ENCODE data around the gene NLGN1.

NLGN1 gene

GRCh38 chr3:173660645-173661299, 263.2 kb downstream of the NLGN1 start:
- Mint-ChIP-seq H3K4me1 (ENCODE audit: low read depth) (no peaks in the 10 kb centered on the region), H3K36me3 (ENCODE audit: low read depth) (no peaks in the 10 kb centered on the region), H3K27me3 (ENCODE audit: low read depth) (no peaks in the 10 kb centered on the region), H3K9me3 (no peaks in the 10 kb centered on the region), H3K27ac (no peak overlapping the region), H3K4me3 (no peak overlapping the region)

- H3K4me1 Mint-ChIP-seq (ENCODE audit: low read depth) = no peaks in the 10 kb centered on the region
- no peaks in the 10 kb centered on the region for H3K27me3 Mint-ChIP-seq (ENCODE audit: low read depth)
- H3K36me3 Mint-ChIP-seq (ENCODE audit: low read depth) = no peaks in the 10 kb centered on the region
- no peak overlapping the region for H3K27ac Mint-ChIP-seq
- H3K4me3 Mint-ChIP-seq = no peak overlapping the region
- H3K9me3 Mint-ChIP-seq = no peaks in the 10 kb centered on the region
Observed at GRCh38 chr3:173663696-173664111, 266.2 kb downstream of the NLGN1 start.

GRCh38 chr3:173676094-173676493, 278.6 kb downstream of the NLGN1 start:
- Mint-ChIP-seq H3K27ac (no peak overlapping the region), H3K4me3 (no peak overlapping the region), H3K27me3 (ENCODE audit: low read depth) (no peaks in the 10 kb centered on the region), H3K4me1 (ENCODE audit: low read depth) (no peaks in the 10 kb centered on the region), H3K36me3 (ENCODE audit: low read depth) (no peaks in the 10 kb centered on the region), H3K9me3 (no peaks in the 10 kb centered on the region)

DNA sequence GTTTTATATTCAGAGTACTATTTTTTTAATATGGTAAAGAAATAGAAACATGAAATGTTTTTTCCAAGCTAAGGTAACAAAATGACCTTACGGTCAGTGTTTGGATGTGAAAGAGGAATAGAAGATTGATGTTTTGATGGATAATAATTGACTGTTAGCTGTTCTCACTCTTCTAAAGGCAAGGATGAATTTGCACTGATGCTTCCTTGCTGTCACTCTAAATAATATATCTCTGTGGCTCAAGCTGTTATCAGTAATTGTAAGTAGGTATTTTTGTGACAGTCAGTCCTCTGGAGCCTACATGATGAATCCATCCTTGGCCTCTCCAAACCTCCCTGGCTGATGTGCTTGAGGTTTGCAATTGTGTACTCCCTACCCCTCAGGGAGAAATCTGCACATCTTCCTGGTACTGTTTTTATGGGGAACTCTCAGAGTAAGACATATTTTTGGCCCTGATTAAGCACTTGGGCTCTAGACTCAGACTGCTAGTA, 283.7 kb downstream of the NLGN1 start:
- Mint-ChIP-seq H3K9me3 (no peaks in the 10 kb centered on the region), H3K4me3 (no peak overlapping the region), H3K27me3 (ENCODE audit: low read depth) (no peaks in the 10 kb centered on the region), H3K36me3 (ENCODE audit: low read depth) (no peaks in the 10 kb centered on the region), H3K27ac (no peak overlapping the region), H3K4me1 (ENCODE audit: low read depth) (no peaks in the 10 kb centered on the region)

- no peaks in the 10 kb centered on the region for H3K36me3 Mint-ChIP-seq (ENCODE audit: low read depth)
- no peak overlapping the region for H3K27ac Mint-ChIP-seq
- no peaks in the 10 kb centered on the region for H3K9me3 Mint-ChIP-seq
- H3K4me3 Mint-ChIP-seq = no peak overlapping the region
- H3K27me3 Mint-ChIP-seq (ENCODE audit: low read depth) = no peaks in the 10 kb centered on the region
- H3K4me1 Mint-ChIP-seq (ENCODE audit: low read depth) = no peaks in the 10 kb centered on the region
Observed at GRCh38 chr3:173685456-173685855, 287.9 kb downstream of the NLGN1 start.

- H3K27ac Mint-ChIP-seq = no peak overlapping the region
- H3K4me3 Mint-ChIP-seq = no peak overlapping the region
- H3K4me1 Mint-ChIP-seq (ENCODE audit: low read depth) = no peaks in the 10 kb centered on the region
- no peaks in the 10 kb centered on the region for H3K27me3 Mint-ChIP-seq (ENCODE audit: low read depth)
- H3K36me3 Mint-ChIP-seq (ENCODE audit: low read depth) = no peaks in the 10 kb centered on the region
- no peaks in the 10 kb centered on the region for H3K9me3 Mint-ChIP-seq
Observed at GRCh38 chr3:173688216-173688842, 290.8 kb downstream of the NLGN1 start.

GRCh38 chr3:173690542-173691180, 293.1 kb downstream of the NLGN1 start:
- Mint-ChIP-seq H3K4me3 (no peak overlapping the region), H3K36me3 (ENCODE audit: low read depth) (no peaks in the 10 kb centered on the region), H3K9me3 (no peaks in the 10 kb centered on the region), H3K27ac (no peak overlapping the region), H3K27me3 (ENCODE audit: low read depth) (no peaks in the 10 kb centered on the region), H3K4me1 (ENCODE audit: low read depth) (no peaks in the 10 kb centered on the region)

- no peak overlapping the region for H3K27ac Mint-ChIP-seq
- no peak overlapping the region for H3K4me3 Mint-ChIP-seq
- no peaks in the 10 kb centered on the region for H3K27me3 Mint-ChIP-seq (ENCODE audit: low read depth)
- no peaks in the 10 kb centered on the region for H3K4me1 Mint-ChIP-seq (ENCODE audit: low read depth)
- no peaks in the 10 kb centered on the region for H3K36me3 Mint-ChIP-seq (ENCODE audit: low read depth)
- no peaks in the 10 kb centered on the region for H3K9me3 Mint-ChIP-seq
Observed at GRCh38 chr3:173699353-173699752, 301.8 kb downstream of the NLGN1 start.

- H3K27ac Mint-ChIP-seq = no peak overlapping the region
- H3K9me3 Mint-ChIP-seq = no peaks in the 10 kb centered on the region
- no peaks in the 10 kb centered on the region for H3K4me1 Mint-ChIP-seq (ENCODE audit: low read depth)
- no peaks in the 10 kb centered on the region for H3K27me3 Mint-ChIP-seq (ENCODE audit: low read depth)
- H3K4me3 Mint-ChIP-seq = no peak overlapping the region
- no peaks in the 10 kb centered on the region for H3K36me3 Mint-ChIP-seq (ENCODE audit: low read depth)
Observed at GRCh38 chr3:173700336-173700735, 302.8 kb downstream of the NLGN1 start.

GRCh38 chr3:173702561-173702960, 305.0 kb downstream of the NLGN1 start:
- Mint-ChIP-seq H3K27me3 (ENCODE audit: low read depth) (no peaks in the 10 kb centered on the region), H3K27ac (no peak overlapping the region), H3K36me3 (ENCODE audit: low read depth) (no peaks in the 10 kb centered on the region), H3K9me3 (no peaks in the 10 kb centered on the region), H3K4me1 (ENCODE audit: low read depth) (no peaks in the 10 kb centered on the region), H3K4me3 (no peak overlapping the region)

GRCh38 chr3:173703771-173704170, 306.2 kb downstream of the NLGN1 start:
- H3K4me3 Mint-ChIP-seq = no peak overlapping the region
- no peaks in the 10 kb centered on the region for H3K4me1 Mint-ChIP-seq (ENCODE audit: low read depth)
- no peak overlapping the region for H3K27ac Mint-ChIP-seq
- H3K27me3 Mint-ChIP-seq (ENCODE audit: low read depth) = no peaks in the 10 kb centered on the region
- H3K36me3 Mint-ChIP-seq (ENCODE audit: low read depth) = no peaks in the 10 kb centered on the region
- no peaks in the 10 kb centered on the region for H3K9me3 Mint-ChIP-seq

DNA sequence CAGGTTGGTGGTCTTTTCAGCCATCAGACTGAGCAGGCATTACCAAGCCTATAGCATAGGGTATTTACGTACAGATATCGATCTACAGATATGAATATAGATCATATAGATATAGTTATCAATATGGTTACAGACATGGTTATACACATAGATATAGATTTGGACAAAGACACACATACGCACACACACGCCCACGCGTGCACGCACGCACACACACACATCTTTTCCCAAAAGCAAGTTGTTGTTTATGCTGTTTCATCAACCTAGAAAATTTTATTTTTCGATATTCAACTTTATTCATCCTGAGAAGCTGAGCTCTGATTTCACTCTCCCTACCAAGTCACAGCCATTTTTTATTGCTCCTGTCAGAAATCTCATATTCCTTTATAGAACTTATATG, 309.1 kb downstream of the NLGN1 start:
- no peak overlapping the region for H3K27ac Mint-ChIP-seq
- H3K4me1 Mint-ChIP-seq (ENCODE audit: low read depth) = no peaks in the 10 kb centered on the region
- H3K4me3 Mint-ChIP-seq = no peak overlapping the region
- H3K9me3 Mint-ChIP-seq = no peaks in the 10 kb centered on the region
- H3K36me3 Mint-ChIP-seq (ENCODE audit: low read depth) = no peaks in the 10 kb centered on the region
- H3K27me3 Mint-ChIP-seq (ENCODE audit: low read depth) = no peaks in the 10 kb centered on the region

GRCh38 chr3:173708191-173708590, 310.6 kb downstream of the NLGN1 start:
- no peaks in the 10 kb centered on the region for H3K4me1 Mint-ChIP-seq (ENCODE audit: low read depth)
- no peak overlapping the region for H3K4me3 Mint-ChIP-seq
- no peaks in the 10 kb centered on the region for H3K9me3 Mint-ChIP-seq
- H3K36me3 Mint-ChIP-seq (ENCODE audit: low read depth) = no peaks in the 10 kb centered on the region
- no peaks in the 10 kb centered on the region for H3K27me3 Mint-ChIP-seq (ENCODE audit: low read depth)
- no peak overlapping the region for H3K27ac Mint-ChIP-seq

DNA sequence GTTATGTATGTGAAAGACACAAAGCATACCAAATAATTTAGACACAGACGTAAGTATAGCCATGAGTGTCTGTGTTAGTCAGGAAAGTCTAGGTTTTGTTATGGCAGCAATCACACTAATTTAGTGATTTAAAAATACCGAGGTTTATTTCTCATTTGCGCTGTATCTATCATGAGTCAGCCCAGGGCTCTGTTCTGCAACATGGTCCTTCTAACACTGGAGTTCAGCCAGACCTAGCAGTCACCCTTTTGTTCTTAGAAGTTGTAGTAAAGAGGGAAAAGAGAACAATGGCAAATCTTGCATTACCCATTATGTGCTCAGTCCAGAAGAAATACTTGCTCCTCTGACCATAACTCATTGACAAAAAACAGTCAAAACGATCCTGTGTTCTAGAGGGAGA, 311.5 kb downstream of the NLGN1 start:
- no peaks in the 10 kb centered on the region for H3K9me3 Mint-ChIP-seq
- no peak overlapping the region for H3K4me3 Mint-ChIP-seq
- no peaks in the 10 kb centered on the region for H3K4me1 Mint-ChIP-seq (ENCODE audit: low read depth)
- H3K27ac Mint-ChIP-seq = no peak overlapping the region
- H3K27me3 Mint-ChIP-seq (ENCODE audit: low read depth) = no peaks in the 10 kb centered on the region
- no peaks in the 10 kb centered on the region for H3K36me3 Mint-ChIP-seq (ENCODE audit: low read depth)

GRCh38 chr3:173711619-173712018, 314.1 kb downstream of the NLGN1 start:
- H3K9me3 Mint-ChIP-seq = no peaks in the 10 kb centered on the region
- no peaks in the 10 kb centered on the region for H3K36me3 Mint-ChIP-seq (ENCODE audit: low read depth)
- H3K27ac Mint-ChIP-seq = no peak overlapping the region
- H3K27me3 Mint-ChIP-seq (ENCODE audit: low read depth) = no peaks in the 10 kb centered on the region
- H3K4me1 Mint-ChIP-seq (ENCODE audit: low read depth) = no peaks in the 10 kb centered on the region
- H3K4me3 Mint-ChIP-seq = no peak overlapping the region

All from T-helper 1 cell treated with Interleukin-12 subunit alpha and Interleukin-12 subunit beta and Interleukin-4 antibody, amounts not matched to agents 30 μg/mL and 1 μg/mL, for 36 hours (primary cell).